ENCODE measurements around the gene NR3C2. TPM values are rescaled to one million over a fixed set of nuclear protein-coding genes. Genes with fewer than 3 reads are reported as not detected.

Gene NR3C2
- total and polyA plus RNA-seq, 7 donors = 0.70 to 17.9 (median 7.5) TPM

GRCh38 chr4:148441624-148441985, 609 bp downstream of the NR3C2 start:
- H3K9me3 ChIP-seq = no peaks in the 10 kb centered on the region
- peak overlapping the region; percentile 95 for H3K27ac ChIP-seq
- H3K4me1 ChIP-seq = peaks cover 13% of the 10 kb centered on the region
- H3K27me3 ChIP-seq (ENCODE audit: insufficient read depth in 3 of 3, low read length in 2 of 3) = no peaks in the 10 kb centered on the region
- no peak for DNase-seq
- H3K4me3 ChIP-seq = peak overlapping the region; percentile 88
- 0 to 1% (median 1%) methylated on average over 12 of the region's 12 CpGs for WGBS, 3 donors
- intact Hi-C loops (cut with DNase I) = loop anchor here (5.0 to 10.0 kb wide), 4 partner anchors 129 to 237 kb away; no protein-coding TSS in a partner anchor
- no peak for TF ChIP-seq CTCF (IDR thresholded peaks at IDR 0.05)
- no peaks in the 10 kb centered on the region for H3K36me3 ChIP-seq (ENCODE audit: insufficient read depth in 1 of 2, low read depth in 1 of 2)
- ATAC-seq = no peak

GRCh38 chr4:148438047-148438446, 4.2 kb downstream of the NR3C2 start:
- Histone ChIP-seq H3K4me1 (peaks cover 34% of the 10 kb centered on the region), H3K36me3 (ENCODE audit: insufficient read depth in 1 of 2, low read depth in 1 of 2) (no peaks in the 10 kb centered on the region), H3K27ac (no peak overlapping the region), H3K9me3 (no peaks in the 10 kb centered on the region), H3K4me3 (no peak overlapping the region), H3K27me3 (ENCODE audit: insufficient read depth in 3 of 3, low read length in 2 of 3) (no peaks in the 10 kb centered on the region)
- intact Hi-C loops (cut with DNase I) = loop anchor here in 1 of 2 donors (10.0 kb wide), 1 partner anchor 53 kb away; no protein-coding TSS in a partner anchor
- 84 to 93% (median 87%) methylated on average over 2 of the region's 2 CpGs for WGBS, 3 donors
- DNase-seq = no peak
- no peak for ATAC-seq
- TF ChIP-seq CTCF (IDR thresholded peaks at IDR 0.05) = no peak

GRCh38 chr4:148437439-148437838, 4.8 kb downstream of the NR3C2 start:
- Histone ChIP-seq H3K4me3 (no peak overlapping the region), H3K36me3 (ENCODE audit: insufficient read depth in 1 of 2, low read depth in 1 of 2) (no peaks in the 10 kb centered on the region), H3K27me3 (ENCODE audit: insufficient read depth in 3 of 3, low read length in 2 of 3) (no peaks in the 10 kb centered on the region), H3K9me3 (no peaks in the 10 kb centered on the region), H3K27ac (no peak overlapping the region), H3K4me1 (peaks cover 38% of the 10 kb centered on the region)
- no peak for DNase-seq
- no peak for TF ChIP-seq CTCF (IDR thresholded peaks at IDR 0.05)
- 77 to 88% (median 81%) methylated on average over 2 of the region's 2 CpGs for WGBS, 3 donors
- ATAC-seq = no peak
- intact Hi-C loops (cut with DNase I) = loop anchor here in 1 of 2 donors (10.0 kb wide), 1 partner anchor 53 kb away; no protein-coding TSS in a partner anchor

- intact Hi-C loops (cut with DNase I) = loop anchor here in 1 of 2 donors (10.0 kb wide), 1 partner anchor 52 kb away; no protein-coding TSS in a partner anchor
- Histone ChIP-seq H3K27me3 (ENCODE audit: insufficient read depth in 3 of 3, low read length in 2 of 3) (no peaks in the 10 kb centered on the region), H3K4me3 (peak overlapping the region; percentile 17), H3K9me3 (no peaks in the 10 kb centered on the region), H3K4me1 (peaks cover 47% of the 10 kb centered on the region), H3K27ac (peak overlapping the region; percentile 51), H3K36me3 (ENCODE audit: insufficient read depth in 1 of 2, low read depth in 1 of 2) (no peaks in the 10 kb centered on the region)
- 62 to 71% (median 66%) methylated on average over 7 of the region's 7 CpGs for WGBS, 3 donors
- DNase-seq = no peak
- ATAC-seq = no peak
- TF ChIP-seq CTCF (IDR thresholded peaks at IDR 0.05) = no peak
Measured at GRCh38 chr4:148436512-148436911, 5.7 kb downstream of the NR3C2 start.
